Glutamatergic neuron (in vitro differentiated cells): ENCODE data around the gene SH3PXD2A. TPM values are rescaled to one million over a fixed set of nuclear protein-coding genes. Genes with fewer than 3 reads are reported as not detected.

Experiments used
- DNase-seq: peaks from one replicate; pipeline ENCODE4 v3.0.0; 2022
- H3K27ac Mint-ChIP-seq: one replicate; pipeline ENCODE4 v1.8.0; 2020; ENCODE audit warnings: mild to moderate bottlenecking, mixed read lengths, inconsistent platforms; ENCODE audit not compliant: unreplicated experiment
- H3K27me3 Mint-ChIP-seq: one replicate; pipeline ENCODE4 v1.8.0; 2020; ENCODE audit warnings: mild to moderate bottlenecking, moderate library complexity, mixed read lengths, inconsistent platforms; ENCODE audit not compliant: unreplicated experiment
- H3K36me3 Mint-ChIP-seq: one replicate; pipeline ENCODE4 v1.8.0; 2020; ENCODE audit warnings: mild to moderate bottlenecking, mixed read lengths, inconsistent platforms; ENCODE audit not compliant: unreplicated experiment
- H3K4me1 Mint-ChIP-seq: one replicate; pipeline ENCODE4 v1.8.0; 2020; ENCODE audit warnings: mild to moderate bottlenecking, low read depth, mixed read lengths, inconsistent platforms; ENCODE audit not compliant: unreplicated experiment
- H3K4me3 Mint-ChIP-seq: one replicate; pipeline ENCODE4 v1.8.0; 2020; ENCODE audit warnings: mild to moderate bottlenecking, mixed read lengths, inconsistent platforms; ENCODE audit not compliant: unreplicated experiment
- H3K9me3 Mint-ChIP-seq: one replicate; pipeline ENCODE4 v1.8.0; 2020; ENCODE audit warnings: mild to moderate bottlenecking, moderate library complexity, mixed read lengths, inconsistent platforms; ENCODE audit not compliant: unreplicated experiment
- CTCF ChIP-seq: fragments of 200-600 bp; sonication (generic); IDR thresholded peaks from one replicate; pipeline ENCODE4 v1.5.0; 2021; ENCODE audit not compliant: partially characterized antibody, unreplicated experiment
- total RNA-seq: library from RNA; stranded (reverse); fragmentation: NEBNext Ultra II Directional; extraction: Animal tissue kit (Norgen Biotek cat#: 25700); gene quantifications from one replicate; pipeline ENCODE4 v1.2.1, GENCODE V29; 2021; ENCODE audit not compliant: unreplicated experiment

SH3PXD2A gene
- total RNA-seq, 1 donor from 2014 or later = 16.7 TPM

DNA sequence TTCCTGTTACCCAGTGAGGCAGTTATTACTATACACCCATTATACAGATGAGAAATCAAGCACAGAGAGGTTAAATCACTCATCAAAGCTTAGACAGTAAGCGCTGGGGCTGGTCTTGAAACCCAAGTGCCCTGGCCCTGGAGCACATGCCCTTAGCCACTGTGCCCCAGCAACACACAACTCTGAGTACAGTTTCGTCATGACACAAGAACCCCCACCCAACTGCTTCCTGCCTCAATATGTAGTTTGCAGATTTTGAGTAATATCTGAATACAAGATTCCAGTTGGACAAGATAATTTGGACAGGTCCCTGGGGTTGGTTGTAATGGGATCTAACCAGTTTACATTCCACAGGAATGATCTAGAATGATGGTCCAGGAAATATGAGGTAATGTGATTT is 62.8 kb downstream of the SH3PXD2A start:
- Mint-ChIP-seq H3K9me3 (peaks cover 1% of the 10 kb centered on the region), H3K4me1 (peaks cover 13% of the 10 kb centered on the region), H3K36me3 (no peaks in the 10 kb centered on the region), H3K27me3 (peaks cover 8% of the 10 kb centered on the region), H3K4me3 (no peak overlapping the region), H3K27ac (no peak overlapping the region)
- TF ChIP-seq CTCF = no peak
- DNase-seq = no peak

GRCh38 chr10:103791858-103792257 is 63.5 kb downstream of the SH3PXD2A start:
- Mint-ChIP-seq H3K36me3 (no peaks in the 10 kb centered on the region), H3K9me3 (peaks cover 1% of the 10 kb centered on the region), H3K27me3 (peaks cover 8% of the 10 kb centered on the region), H3K4me3 (no peak overlapping the region), H3K4me1 (peaks cover 13% of the 10 kb centered on the region), H3K27ac (no peak overlapping the region)
- no peak for DNase-seq
- no peak for TF ChIP-seq CTCF

- Mint-ChIP-seq H3K4me3 (no peak overlapping the region), H3K36me3 (no peaks in the 10 kb centered on the region), H3K27ac (no peak overlapping the region), H3K9me3 (peaks cover 1% of the 10 kb centered on the region), H3K4me1 (peaks cover 13% of the 10 kb centered on the region), H3K27me3 (peaks cover 8% of the 10 kb centered on the region)
- TF ChIP-seq CTCF = no peak
- no peak for DNase-seq
Observed at GRCh38 chr10:103791291-103791690, 64.1 kb downstream of the SH3PXD2A start.

DNA sequence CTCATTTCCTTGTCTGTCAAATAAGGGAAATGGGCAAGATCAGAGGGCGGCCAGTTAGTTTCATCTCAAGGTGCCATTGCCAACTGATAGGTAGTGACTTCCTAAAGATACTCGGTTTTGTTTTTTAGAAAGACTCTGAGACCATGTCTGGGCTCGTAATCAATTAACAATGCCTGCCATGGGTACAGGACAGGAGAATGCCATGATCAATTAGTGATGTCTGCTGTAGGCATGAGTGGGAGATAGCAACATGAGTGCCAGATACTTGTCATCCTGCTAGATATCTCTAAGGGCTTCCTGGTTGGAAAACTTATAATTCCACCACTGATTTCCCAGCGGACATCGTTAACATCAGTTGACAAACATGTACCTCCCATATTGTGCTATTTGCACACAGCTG is 64.8 kb downstream of the SH3PXD2A start:
- H3K9me3 Mint-ChIP-seq = peaks cover 1% of the 10 kb centered on the region
- H3K27ac Mint-ChIP-seq = no peak overlapping the region
- H3K36me3 Mint-ChIP-seq = no peaks in the 10 kb centered on the region
- no peak for DNase-seq
- H3K4me1 Mint-ChIP-seq = peaks cover 16% of the 10 kb centered on the region
- no peak overlapping the region for H3K4me3 Mint-ChIP-seq
- H3K27me3 Mint-ChIP-seq = peaks cover 8% of the 10 kb centered on the region
- no peak for TF ChIP-seq CTCF

- H3K4me3 Mint-ChIP-seq = no peak overlapping the region
- DNase-seq = no peak
- H3K36me3 Mint-ChIP-seq = no peaks in the 10 kb centered on the region
- H3K9me3 Mint-ChIP-seq = peaks cover 1% of the 10 kb centered on the region
- H3K27me3 Mint-ChIP-seq = peaks cover 8% of the 10 kb centered on the region
- H3K4me1 Mint-ChIP-seq = peaks cover 15% of the 10 kb centered on the region
- H3K27ac Mint-ChIP-seq = no peak overlapping the region
- TF ChIP-seq CTCF = no peak
Observed at GRCh38 chr10:103789771-103790201, 65.6 kb downstream of the SH3PXD2A start.
